ENCODE results near the gene TAF11.
"Not testable (repeated sequence)": the region's sequence is repeated elsewhere in the genome, so short reads cannot be mapped to it uniquely, and the experiment has no call there.

The TAF11 gene, protein sequence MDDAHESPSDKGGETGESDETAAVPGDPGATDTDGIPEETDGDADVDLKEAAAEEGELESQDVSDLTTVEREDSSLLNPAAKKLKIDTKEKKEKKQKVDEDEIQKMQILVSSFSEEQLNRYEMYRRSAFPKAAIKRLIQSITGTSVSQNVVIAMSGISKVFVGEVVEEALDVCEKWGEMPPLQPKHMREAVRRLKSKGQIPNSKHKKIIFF

DNA sequence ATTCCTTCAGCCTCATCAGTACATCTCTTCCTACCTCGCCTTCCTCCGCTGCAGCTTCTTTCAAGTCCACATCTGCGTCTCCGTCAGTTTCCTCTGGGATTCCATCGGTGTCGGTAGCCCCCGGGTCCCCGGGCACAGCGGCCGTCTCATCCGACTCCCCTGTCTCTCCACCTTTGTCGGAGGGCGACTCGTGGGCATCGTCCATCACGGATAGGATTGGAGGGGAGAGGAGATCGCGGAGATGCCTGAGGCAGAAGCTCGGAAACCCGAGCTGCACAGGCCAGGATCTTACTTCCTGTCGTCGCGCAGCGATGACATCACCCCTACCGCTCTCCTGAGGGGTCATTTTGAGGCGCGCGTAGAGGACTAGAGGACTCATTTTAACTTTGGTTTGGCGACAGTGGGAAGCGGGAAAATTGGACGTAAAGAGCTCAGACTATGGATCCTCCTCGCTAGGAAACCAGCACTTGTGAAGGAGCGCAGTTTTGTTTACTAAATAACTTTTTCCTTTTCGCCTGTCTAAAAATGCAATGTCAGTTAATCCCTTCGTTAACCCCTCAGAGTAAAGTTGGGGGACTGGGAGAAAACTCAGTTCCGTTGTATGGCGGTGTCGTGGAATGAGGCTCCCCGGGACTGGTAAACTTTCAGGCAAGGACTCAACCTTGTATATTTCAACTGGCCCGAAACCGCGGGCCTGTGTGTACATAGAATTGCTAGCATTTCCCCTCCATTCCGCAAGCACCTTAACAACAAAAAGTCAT, at the start of gene TAF11:
Gene TAF11, minus strand, starts transcription at position 290 of the 761 bp plus-strand sequence. Its CDS starts 85 bp downstream, at position 205.
- peak; percentile 95 for DNase-seq (ENCODE audit: low spot score)

DNA sequence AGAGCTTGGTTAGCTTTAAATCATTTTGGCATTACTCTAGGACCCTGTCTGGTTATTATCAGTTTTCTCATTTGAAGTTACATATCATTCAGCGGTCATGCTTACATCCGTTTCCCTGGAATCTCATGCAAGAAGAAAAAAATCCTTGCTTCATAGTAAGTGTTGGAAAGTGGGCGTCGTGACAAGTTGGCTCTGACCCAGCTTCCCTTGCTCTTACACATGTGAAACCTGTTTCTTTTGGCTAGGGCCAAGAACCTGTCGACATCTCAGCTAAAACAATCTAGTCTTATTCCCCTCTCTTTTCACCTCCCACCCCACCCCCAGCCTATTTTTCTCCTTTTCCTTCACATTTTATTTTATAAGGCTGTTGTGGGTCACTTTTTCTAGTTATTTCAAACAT, 46.7 kb upstream of the TAF11 start:
- DNase-seq (ENCODE audit: low spot score): no peak

DNA sequence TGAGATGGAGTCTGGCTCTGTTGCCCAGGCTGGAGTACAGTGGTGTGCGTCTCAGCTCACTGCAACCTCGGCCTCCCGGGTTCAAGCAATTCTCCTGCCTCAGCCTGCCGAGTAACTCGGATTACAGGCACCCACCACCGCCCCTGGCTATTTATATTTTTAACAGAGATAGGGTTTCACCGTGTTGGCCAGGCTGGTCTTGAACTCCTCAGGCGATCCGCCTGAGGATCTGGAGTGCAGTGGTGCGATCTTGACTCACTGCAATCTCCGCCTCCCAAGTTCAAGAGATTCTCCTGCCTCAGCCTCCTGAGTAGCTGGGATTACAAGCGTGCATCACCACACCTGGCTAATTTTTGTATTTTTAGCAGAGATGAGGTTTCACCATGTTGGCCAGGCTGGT, 44.4 kb upstream of the TAF11 start:
- DNase-seq (ENCODE audit: low spot score): not testable (repeated sequence)

DNA sequence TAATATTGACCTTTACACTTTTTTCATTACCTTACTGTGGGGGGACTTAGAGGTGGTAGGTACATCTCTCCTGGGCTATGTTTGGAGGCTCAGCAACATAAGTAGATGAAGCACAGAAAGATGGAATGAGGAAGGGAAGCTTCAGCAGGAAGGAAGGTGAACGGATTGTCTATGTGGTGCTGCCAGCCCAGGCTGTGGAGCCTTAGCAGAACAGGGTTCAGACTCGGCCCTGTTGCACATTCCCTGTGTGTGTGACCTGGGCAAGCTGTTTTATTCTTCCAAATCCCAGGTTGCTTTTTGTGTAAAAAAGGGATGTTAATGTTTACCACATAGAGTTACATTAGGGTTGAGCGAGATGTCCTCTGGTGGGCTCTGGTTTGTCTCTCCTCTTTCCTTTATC, 42.4 kb upstream of the TAF11 start:
- DNase-seq (ENCODE audit: low spot score): no peak

DNA sequence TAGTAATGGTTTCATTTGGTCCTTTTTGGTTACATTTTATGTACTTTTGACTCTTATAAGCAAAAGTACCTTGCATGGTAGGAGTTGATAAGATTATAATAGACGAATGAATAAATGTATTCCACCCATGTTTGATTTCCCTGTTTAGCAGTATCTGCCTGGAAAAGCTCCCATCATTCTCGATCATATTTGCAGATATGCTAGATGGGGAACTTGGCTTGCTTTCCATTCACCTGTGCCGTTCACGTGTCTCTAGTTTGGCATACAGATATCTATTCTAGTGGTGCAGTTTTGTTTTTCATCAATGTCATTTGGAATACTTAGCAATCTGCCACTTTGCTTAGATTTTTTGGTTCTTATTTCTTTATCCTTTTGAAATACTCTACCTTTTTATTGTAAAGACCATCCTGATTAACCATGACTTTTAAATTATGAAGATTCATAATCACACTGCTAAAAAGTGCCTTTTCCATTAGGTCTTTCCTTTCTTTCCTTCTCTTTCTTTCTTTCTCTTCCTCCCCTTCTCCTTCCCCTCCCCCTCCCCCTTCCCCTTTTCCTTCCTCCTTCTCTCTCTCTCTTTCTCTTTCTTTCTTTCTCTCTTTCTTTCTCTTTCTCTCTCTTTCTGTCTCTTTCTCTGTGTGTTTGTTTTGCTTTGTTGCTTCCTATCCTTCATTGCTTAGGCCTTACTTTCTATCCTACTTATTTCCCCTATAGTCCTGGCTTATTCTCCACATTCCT, 41.6 kb upstream of the TAF11 start:
- DNase-seq (ENCODE audit: low spot score): no peak

DNA sequence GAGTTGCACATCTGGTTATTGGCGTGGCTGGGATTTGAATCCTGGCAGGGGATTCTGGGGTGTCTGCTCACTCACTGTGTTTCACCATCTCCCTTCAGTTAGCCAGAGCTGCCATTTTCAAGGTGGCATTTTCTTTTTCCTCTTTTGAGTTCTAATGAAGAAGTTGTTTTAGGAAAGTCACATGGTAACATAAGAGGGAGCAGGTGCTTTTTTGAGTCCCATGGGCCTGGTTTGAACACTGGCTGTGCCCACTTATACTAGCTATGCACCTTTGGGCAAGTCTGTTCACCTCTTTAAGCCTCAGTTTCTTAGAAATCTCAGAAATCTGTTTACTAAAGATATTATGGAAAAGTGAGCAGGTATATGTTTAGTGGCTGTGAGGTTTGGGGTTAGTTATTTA, 40.9 kb upstream of the TAF11 start:
- DNase-seq (ENCODE audit: low spot score): no peak

DNA sequence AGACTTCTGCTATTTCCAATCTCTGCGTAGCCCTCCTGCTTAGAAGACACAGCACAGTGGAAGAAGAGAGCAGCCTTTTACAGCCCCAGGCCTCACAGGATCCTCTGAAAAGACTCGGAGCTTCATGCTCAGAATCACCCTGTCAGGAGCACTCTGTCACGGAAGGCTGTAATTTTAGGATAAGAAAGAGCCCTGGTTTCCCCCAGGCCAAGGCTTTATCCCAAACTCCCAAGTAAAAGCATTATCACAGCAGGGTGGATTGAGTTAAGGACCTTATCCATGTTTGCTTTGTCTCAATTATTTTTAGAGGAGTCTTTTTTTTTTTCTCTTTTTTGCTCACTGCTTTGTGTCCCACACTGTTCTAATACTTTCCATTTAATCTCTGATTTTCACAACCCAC, 40.4 kb upstream of the TAF11 start:
- DNase-seq (ENCODE audit: low spot score): no peak

DNA sequence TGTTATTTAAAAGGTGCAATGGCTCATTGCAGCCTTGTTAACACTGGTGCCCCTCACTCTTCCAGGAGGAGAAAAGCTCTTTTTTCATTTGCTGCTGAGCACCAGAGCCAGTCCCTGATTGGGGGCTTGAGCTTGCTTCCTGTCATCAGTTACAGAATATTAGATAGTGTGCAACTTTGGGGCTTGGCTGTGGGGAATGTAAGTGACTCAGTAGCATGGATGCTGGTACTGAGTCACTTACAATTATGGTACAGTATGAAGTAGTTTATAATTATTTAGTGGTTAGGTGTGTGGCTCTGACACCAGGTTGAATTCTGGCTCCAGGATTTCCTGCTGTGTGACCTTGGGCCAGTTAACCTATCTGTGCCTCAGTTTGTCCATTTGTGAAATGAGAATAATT, 38.8 kb upstream of the TAF11 start:
- no peak for DNase-seq (ENCODE audit: low spot score)

DNA sequence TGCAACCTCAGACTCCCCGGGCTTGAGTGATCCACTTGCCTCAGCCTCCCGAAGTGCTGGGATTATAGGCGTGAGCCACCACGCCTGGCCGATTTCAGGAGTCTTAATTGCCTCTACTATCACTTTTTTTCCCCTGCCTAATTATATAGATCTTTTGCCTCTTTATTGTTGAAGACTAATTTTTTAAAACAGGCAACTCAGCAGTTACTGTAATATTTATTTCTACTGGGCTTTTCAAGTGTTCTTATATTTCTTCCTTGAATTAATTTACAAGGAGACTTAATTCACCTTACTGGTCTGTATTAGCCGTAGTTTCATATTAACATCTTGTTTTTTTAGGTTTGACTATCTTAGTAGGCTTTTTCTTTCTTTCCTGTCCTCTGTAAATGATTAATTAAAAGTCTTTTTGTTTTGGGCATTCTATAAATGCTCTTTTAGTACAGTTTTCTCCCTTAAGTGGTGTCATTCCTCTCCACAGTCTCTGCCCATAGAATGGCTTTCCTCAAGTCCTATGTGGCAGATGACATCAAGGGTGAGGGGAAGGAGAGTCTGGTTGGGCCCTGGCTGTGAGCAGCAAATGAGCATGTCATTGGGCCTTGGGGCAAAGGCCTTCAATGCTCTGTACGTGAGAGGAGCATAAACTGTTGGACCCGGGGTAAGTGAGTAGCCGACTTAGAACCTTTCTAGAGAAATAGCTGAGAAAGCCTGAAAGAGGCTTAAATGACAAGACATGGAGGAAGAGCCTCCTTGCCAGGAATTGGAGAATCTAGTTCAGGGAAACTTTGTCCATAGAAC, 37.2 kb upstream of the TAF11 start:
- no peak for DNase-seq (ENCODE audit: low spot score)

DNA sequence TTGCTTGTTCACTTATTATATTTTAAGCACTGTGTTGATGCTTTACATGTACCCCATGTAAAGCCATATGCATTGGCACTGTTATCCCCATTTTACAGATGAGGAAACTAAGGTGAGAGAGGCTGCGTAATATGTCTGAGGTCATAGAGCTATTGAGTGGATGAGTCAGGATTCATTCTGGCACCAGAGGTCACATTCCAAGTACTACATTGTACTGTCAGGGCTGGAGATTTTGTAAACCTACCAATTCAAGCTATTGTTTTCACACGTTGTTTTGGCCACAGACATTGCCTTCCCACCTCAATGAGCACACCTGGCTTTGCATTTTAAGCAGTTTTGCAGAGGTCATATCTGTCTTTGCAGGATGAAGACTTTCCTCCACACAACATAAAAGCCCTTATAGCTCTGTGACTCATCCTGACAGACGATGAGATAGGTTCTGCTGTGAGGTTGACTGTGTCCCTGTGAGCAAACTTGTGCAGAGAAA, 34.4 kb upstream of the TAF11 start:
- no peak for DNase-seq (ENCODE audit: low spot score)

DNA sequence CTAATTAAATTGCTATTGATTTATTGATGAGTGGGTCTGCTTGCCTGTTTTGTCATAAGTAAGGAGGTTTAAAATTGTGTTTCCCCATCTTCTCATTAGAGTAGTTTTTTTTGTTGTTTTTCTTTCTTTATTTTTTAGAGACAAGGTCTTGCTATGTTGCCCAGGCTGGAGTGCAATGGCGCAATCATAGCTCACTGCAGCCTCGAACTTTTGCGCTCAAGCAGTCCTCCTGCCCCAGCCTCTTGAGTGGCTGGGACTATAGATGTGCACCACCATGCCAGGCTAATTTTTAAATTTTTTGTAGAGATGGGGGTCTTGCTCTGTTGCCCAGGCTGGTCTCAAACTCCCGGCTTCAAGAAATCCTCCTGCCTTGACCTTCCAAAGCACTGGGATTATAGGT, 32.3 kb upstream of the TAF11 start:
- DNase-seq (ENCODE audit: low spot score): no peak

DNA sequence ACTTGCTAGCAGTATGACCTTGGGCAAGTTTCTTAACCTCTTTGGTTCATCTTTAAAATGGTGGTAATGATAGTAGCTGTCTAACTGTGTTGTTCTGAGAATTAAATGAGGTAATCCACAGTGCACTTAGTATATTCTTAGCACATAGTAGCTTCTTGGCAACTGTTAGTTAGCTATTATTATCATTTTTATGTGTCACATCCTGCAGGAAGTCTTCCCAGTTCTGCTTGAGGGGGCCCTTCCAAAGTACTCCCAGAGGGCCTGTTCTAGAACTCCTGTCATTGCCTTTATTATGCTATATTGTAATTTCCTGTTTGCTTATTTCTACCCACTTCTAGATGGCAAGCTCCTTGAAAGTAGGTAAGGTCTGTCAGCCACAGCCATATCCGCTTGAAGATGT, 31.8 kb upstream of the TAF11 start:
- DNase-seq (ENCODE audit: low spot score): no peak

DNA sequence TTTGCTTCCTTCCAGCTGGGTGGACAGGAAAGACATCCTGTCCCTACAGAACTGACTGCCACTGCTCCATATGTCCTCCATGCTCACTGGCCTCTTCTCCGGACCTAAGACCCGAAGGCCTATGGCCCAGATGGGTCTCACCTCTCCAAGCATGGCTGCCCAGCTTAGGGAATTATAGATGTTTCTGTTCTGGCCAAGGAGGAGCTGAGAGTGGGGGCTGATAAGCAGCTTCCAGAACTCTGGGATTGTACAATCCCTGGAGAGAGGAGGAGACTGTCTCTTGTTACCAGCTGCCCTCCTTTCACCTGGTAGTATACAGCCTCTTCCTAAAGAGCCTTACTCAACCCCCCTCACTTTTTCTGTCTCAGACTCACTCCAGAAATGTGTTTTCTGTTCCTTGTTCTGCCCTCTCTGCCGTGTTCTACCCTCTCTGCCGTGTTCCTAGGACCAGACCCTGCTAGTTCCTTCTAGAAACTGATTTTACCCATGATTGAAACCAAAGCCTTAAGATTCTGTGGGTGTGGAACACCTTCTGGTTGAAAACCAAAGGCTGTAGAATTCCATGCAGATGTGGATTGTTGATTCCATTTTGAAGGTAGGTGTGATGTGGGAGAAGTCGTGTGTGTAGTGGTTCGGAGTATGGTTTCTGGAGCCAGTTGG, 29.9 kb upstream of the TAF11 start:
- no peak for DNase-seq (ENCODE audit: low spot score)

DNA sequence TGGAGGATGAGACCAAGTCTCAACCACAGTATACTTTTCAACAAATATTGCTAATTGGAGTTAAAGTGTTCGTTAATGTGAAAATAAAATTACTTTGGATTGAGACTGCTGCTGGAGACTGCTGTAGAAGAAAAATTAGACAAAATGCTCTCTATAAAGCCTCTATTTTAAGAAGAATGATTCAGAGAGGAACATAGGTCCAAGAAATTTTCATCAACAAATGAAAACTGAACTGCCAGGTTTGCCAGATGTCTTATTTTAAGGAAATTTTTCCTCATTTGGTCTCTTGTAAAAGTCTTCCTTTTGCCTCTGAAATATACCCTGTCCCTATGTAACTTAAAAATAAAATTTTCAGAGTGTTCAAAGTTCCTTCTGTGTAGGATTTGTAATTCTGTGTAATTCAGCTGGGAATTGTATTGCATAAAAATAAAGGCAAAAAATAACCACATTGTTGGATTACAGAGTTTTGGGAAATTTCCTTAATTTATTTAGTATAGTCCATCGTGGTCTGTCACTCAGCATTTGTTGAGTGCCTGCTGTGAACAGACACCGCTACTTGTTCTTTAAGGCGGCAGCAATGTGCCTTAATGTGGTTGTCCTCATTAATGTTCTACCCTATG, 28.6 kb upstream of the TAF11 start:
- DNase-seq (ENCODE audit: low spot score): no peak

DNA sequence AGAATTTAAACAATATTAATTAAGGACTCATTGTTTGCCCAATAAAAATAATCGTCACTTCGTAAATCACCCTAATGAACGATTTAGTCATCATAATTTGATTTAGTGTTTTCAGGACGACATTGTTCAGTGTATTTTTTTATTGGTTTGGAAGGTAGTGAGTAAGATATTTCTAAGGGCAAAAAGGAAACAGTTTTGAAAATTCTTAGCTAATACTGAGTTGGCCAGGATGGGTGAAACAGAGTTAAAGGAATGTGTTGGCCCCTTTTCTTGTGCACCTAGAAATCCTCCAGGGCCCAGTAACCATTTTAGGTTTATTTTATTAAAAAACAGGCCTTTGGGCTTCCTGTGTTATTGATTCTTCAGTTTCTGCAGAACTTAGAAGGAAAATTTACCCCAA, 26.5 kb upstream of the TAF11 start:
- no peak for DNase-seq (ENCODE audit: low spot score)

DNA sequence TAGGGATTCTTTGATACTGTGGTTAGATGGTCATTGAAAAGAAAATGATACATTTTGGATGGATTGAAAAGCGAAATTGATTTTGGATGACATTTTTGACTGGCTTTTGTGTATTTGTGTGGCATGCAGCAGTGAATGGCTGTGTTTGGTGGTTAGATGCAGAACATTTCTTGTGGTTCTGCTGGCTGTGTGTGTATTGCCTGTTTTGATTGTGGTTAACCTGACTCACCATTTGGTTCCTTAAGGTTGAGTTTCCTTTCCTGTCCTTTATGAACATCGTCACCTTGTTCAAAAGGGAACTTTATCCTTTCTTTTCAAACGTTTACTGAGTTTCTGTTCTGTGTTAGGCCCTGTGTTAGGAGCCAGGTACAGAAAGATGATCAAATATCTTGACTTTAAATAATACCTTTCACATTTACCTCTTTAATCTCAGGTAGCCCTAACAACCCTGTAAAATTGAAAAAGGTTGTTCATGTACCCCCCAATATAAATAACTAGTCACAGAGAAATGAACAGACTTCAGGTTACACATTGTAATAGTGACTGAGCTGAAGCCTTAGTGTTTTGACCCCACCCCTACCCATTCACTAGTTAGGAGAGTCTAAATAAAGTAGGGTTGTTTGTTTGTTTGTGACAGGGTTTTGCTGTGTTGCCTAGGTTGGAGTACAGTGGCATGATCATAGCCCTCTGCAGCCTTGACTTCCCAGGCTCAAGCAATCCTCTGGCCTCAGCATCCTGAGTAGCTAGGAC, 25.0 kb upstream of the TAF11 start:
- DNase-seq (ENCODE audit: low spot score): no peak

DNA sequence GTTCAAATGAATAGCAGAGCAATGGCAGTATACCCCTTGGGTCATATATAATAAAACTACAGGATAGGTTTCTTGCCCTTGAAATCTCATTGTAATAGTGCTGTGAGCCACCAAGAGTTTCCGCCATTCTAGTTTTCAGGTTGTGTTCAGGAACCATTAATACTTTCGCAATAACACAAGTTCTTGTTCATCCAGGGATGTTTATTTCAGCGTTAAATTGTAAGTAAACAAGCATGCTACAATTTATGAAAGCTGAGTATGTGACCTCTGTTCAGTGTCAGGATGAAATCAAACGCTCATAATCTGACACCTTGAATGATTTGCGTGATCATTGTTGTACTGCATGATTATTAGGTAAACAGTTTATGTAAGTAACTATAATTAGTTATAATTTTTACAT, 24.0 kb upstream of the TAF11 start:
- no peak for DNase-seq (ENCODE audit: low spot score)

DNA sequence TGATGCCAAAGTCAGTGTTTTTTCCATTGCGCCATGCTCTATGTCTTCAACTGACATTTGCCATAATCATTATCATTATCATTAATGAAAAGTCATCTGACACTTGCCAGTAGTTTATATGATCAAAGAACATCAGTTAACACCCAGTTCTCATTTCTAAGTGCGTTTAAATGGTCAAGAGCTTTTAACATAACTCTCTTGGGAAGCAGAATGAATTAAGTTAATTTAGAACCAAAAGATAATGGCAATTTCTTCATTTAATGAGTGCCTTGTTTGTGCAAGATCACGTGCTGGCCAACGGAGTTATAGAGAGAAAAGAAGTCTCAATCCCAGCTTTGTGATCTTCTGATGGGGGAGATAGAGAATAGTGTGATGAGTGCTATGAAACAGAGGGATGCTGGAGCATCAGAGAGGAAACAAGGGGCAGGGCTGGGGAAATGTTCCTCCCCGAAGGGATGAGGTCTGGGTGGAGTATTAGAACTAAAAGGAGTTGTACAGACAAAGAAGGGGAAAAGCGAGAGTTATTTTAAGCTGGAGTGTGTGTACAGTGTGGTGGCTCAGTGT, 21.6 kb upstream of the TAF11 start:
- no peak for DNase-seq (ENCODE audit: low spot score)

DNA sequence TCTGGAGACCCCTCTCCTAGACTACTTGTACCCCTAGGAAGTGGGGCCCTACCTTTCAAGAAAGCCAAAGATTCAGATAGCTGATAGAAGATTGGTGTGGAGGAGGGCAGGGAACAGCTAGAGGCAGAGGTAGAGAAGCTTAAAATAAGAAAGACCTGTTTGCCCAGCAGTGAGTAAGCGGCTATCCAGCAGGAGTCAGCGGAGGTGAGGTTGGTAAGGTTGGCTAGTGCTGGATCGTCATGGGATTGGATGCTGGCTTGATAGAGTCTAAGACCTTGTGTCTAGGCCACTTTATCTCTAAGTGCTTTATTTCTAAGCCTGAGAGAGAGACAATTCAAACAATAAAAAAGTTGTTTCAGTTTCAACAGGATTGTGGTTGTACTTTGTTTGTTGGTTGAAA, 20.4 kb upstream of the TAF11 start:
- no peak for DNase-seq (ENCODE audit: low spot score)

DNA sequence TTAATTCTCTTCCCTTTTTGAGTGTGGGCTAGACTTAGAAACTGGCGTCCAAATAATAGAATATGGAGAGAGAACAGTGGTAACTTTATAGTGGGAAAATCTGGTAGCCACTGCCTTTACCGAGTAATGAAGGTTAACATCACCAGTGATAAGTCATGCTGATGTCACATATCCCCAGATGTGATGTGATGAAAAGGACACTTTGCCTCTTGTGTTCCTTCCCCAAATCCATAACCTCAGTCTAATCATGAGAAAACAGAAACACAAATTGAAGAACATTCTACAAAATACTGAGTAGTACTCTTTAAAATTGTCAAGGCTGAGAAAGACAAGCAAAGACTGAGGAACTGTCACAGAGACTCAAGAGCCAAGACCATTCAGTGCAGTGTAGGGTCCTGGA, 19.0 kb upstream of the TAF11 start:
- DNase-seq (ENCODE audit: low spot score): no peak
